KMS-11 (cell line): Measurements from ENCODE around the gene ATP6V1D.
A peak's percentile ranks its signal among the peaks of the same experiment; 100 is the strongest.

Source experiments
- H2AFZ ChIP-seq: fragments of 200-600 bp; sonication (generic); 2 replicates; pipeline ENCODE4 v1.6.1; 2016; ENCODE audit warnings: antibody characterized with exemption, mixed run types, low read depth
- H3K27ac ChIP-seq: fragments of 200-600 bp; sonication (generic); 2 replicates; pipeline ENCODE4 v1.6.1; 2016; ENCODE audit warnings: mild to moderate bottlenecking, mixed run types
- H3K27me3 ChIP-seq: fragments of 200-600 bp; sonication (generic); 2 replicates; pipeline ENCODE4 v1.6.1; 2017; ENCODE audit warnings: mild to moderate bottlenecking, low read depth, mixed run types, moderate library complexity; ENCODE audit not compliant: insufficient read depth
- H3K36me3 ChIP-seq: fragments of 200-600 bp; sonication (generic); 2 replicates; pipeline ENCODE4 v1.6.1; 2017; ENCODE audit warnings: mild to moderate bottlenecking, mixed run types; ENCODE audit not compliant: insufficient read depth
- H3K4me1 ChIP-seq: fragments of 200-600 bp; sonication (generic); 2 replicates; pipeline ENCODE4 v1.6.1; 2016; ENCODE audit warnings: mild to moderate bottlenecking, low read depth, mixed run types; ENCODE audit not compliant: poor library complexity, severe bottlenecking
- H3K4me2 ChIP-seq: fragments of 200-600 bp; sonication (generic); 2 replicates; pipeline ENCODE4 v1.7.0; 2016; ENCODE audit warnings: mild to moderate bottlenecking, mixed run types
- H3K4me3 ChIP-seq: fragments of 200-600 bp; sonication (generic); IDR thresholded peaks from 2 replicates; pipeline ENCODE4 v1.6.1; 2017; ENCODE audit warnings: low read depth, low read length, mixed read lengths; ENCODE audit not compliant: insufficient read depth
- H3K79me2 ChIP-seq: fragments of 200-600 bp; sonication (generic); 2 replicates; pipeline ENCODE4 v1.6.1; 2016; ENCODE audit warnings: low read depth, mixed run types; ENCODE audit not compliant: insufficient read depth
- H3K9ac ChIP-seq: fragments of 200-600 bp; sonication (generic); 2 replicates; pipeline ENCODE4 v1.6.1; 2016; ENCODE audit warnings: mild to moderate bottlenecking, mixed run types
- H4K20me1 ChIP-seq: fragments of 200-600 bp; sonication (generic); 2 replicates; pipeline ENCODE4 v1.6.1; 2016; ENCODE audit warnings: mild to moderate bottlenecking, mixed run types; ENCODE audit not compliant: insufficient read depth
- TF ChIP-seq, protein P1 (sequence below): fragments of 200-600 bp; sonication (generic); conservative IDR thresholded peaks from 2 replicates; pipeline ENCODE4 v1.6.1; 2017; ENCODE audit warnings: low read depth, mild to moderate bottlenecking, antibody characterized with exemption, low read length, moderate library complexity, mixed read lengths

ATP6V1D gene

GRCh38 chr14:67377916-67378315 is 18.3 kb upstream of the ATP6V1D start:
- Histone ChIP-seq H4K20me1 (no peaks in the 10 kb centered on the region), H3K27me3 (no peaks in the 10 kb centered on the region), H3K36me3 (peaks cover 17% of the 10 kb centered on the region), H3K4me3 (no peak overlapping the region), H3K4me1 (peaks cover 13% of the 10 kb centered on the region), H2AFZ (no peak overlapping the region), H3K9ac (no peak overlapping the region), H3K4me2 (no peak overlapping the region), H3K79me2 (peaks cover 9% of the 10 kb centered on the region; the same call in 1 of the 2 replicates), H3K27ac (no peak overlapping the region)
- TF ChIP-seq, protein P1, sequence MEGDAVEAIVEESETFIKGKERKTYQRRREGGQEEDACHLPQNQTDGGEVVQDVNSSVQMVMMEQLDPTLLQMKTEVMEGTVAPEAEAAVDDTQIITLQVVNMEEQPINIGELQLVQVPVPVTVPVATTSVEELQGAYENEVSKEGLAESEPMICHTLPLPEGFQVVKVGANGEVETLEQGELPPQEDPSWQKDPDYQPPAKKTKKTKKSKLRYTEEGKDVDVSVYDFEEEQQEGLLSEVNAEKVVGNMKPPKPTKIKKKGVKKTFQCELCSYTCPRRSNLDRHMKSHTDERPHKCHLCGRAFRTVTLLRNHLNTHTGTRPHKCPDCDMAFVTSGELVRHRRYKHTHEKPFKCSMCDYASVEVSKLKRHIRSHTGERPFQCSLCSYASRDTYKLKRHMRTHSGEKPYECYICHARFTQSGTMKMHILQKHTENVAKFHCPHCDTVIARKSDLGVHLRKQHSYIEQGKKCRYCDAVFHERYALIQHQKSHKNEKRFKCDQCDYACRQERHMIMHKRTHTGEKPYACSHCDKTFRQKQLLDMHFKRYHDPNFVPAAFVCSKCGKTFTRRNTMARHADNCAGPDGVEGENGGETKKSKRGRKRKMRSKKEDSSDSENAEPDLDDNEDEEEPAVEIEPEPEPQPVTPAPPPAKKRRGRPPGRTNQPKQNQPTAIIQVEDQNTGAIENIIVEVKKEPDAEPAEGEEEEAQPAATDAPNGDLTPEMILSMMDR = no peak

GRCh38 chr14:67373347-67373746 is 13.7 kb upstream of the ATP6V1D start:
- H3K4me2 ChIP-seq = peak overlapping the region; percentile 34; the same call in 1 of the 2 replicates
- H3K79me2 ChIP-seq = peaks cover 25% of the 10 kb centered on the region; the same call in 1 of the 2 replicates
- H3K27me3 ChIP-seq = no peaks in the 10 kb centered on the region
- peaks cover 2% of the 10 kb centered on the region; the same call in 1 of the 2 replicates for H3K36me3 ChIP-seq
- H3K4me1 ChIP-seq = peaks cover 37% of the 10 kb centered on the region
- no peak overlapping the region for H3K4me3 ChIP-seq
- no peak overlapping the region for H2AFZ ChIP-seq
- H4K20me1 ChIP-seq = no peaks in the 10 kb centered on the region
- no peak overlapping the region for H3K9ac ChIP-seq
- TF ChIP-seq, protein P1 = no peak
- peak overlapping the region; percentile 58; the same call in 1 of the 2 replicates for H3K27ac ChIP-seq

DNA sequence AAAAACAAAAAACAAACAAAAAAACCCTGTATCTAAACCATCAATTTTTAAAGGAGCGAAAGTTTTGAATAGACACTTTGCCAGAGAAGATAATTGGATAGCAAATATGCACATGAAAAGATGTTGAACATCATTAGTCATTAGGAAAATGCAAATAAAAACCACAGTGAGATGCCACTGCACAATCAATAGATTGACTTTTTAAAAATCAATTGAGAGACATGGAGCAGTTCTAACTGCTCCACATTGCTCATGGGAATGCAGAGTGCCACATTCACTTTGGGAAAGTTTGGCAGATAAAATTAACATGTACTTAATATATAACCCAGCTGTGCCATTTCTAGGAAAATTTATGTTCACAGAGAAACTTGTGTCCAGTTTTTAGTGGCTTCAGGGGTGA is 13.2 kb upstream of the ATP6V1D start:
- Histone ChIP-seq H3K36me3 (no peaks in the 10 kb centered on the region; the same call in 1 of the 2 replicates), H3K4me3 (no peak overlapping the region), H3K27ac (peak overlapping the region; percentile 58; the same call in 1 of the 2 replicates), H3K9ac (no peak overlapping the region), H3K79me2 (peaks cover 25% of the 10 kb centered on the region; the same call in 1 of the 2 replicates), H3K4me2 (peak overlapping the region; percentile 34; the same call in 1 of the 2 replicates), H2AFZ (no peak overlapping the region), H3K27me3 (no peaks in the 10 kb centered on the region), H3K4me1 (peaks cover 37% of the 10 kb centered on the region), H4K20me1 (no peaks in the 10 kb centered on the region)
- TF ChIP-seq, protein P1 = no peak

- TF ChIP-seq, protein P1 = no peak
- no peaks in the 10 kb centered on the region for H4K20me1 ChIP-seq
- H3K4me3 ChIP-seq = no peak overlapping the region
These were observed 11.9 kb upstream of the ATP6V1D start for GRCh38 chr14:67371247-67372148.

More at GRCh38 chr14:67371247-67372148, 11.9 kb upstream of the ATP6V1D start:
- H3K9ac ChIP-seq = no peak overlapping the region
- peaks cover 25% of the 10 kb centered on the region; the same call in 1 of the 2 replicates for H3K79me2 ChIP-seq
- H2AFZ ChIP-seq = no peak overlapping the region
- no peak overlapping the region for H3K4me2 ChIP-seq
- H3K27ac ChIP-seq = no peak overlapping the region; the same call in 1 of the 2 replicates
- H3K27me3 ChIP-seq = no peaks in the 10 kb centered on the region
- H3K4me1 ChIP-seq = peaks cover 37% of the 10 kb centered on the region
- no peaks in the 10 kb centered on the region; the same call in 1 of the 2 replicates for H3K36me3 ChIP-seq
